GM23338 (cell line): Measurements from ENCODE around the gene DOCK4. TPM values are rescaled to one million over a fixed set of nuclear protein-coding genes. Genes with fewer than 3 reads are reported as not detected.

Experiments
- ATAC-seq: fragments of 200-7000 bp; cut with Tn5 transposase; 3 replicates; pipeline ENCODE4 v1.9.1; 2020
- DNase-seq: peaks from one replicate; pipeline ENCODE4 v3.0.0-alpha.2; 2015; ENCODE audit warnings: low spot score
- H2AFZ ChIP-seq: fragments of 200-600 bp; sonication (generic); 2 replicates; pipeline ENCODE4 v1.8.0; 2016; ENCODE audit warnings: antibody characterized with exemption, mild to moderate bottlenecking, moderate library complexity
- H3F3A ChIP-seq: fragments of 200-600 bp; sonication (generic); replicated peaks from 2 replicates; pipeline ENCODE4 v1.8.0; 2017; ENCODE audit warnings: antibody characterized with exemption, mixed run types, low read depth
- H3K27ac ChIP-seq: fragments of 200-600 bp; sonication (generic); 2 replicates; pipeline ENCODE4 v1.6.1; 2016; ENCODE audit warnings: low read depth
- H3K27me3 ChIP-seq: fragments of 200-600 bp; sonication (generic); 2 replicates; pipeline ENCODE4 v1.8.0; 2016; ENCODE audit warnings: mild to moderate bottlenecking, mixed run types, moderate library complexity; ENCODE audit not compliant: insufficient read depth
- H3K36me3 ChIP-seq: fragments of 200-600 bp; sonication (generic); 2 replicates; pipeline ENCODE4 v1.8.0; 2016; ENCODE audit warnings: mild to moderate bottlenecking; ENCODE audit not compliant: insufficient read depth
- H3K4me1 ChIP-seq: fragments of 200-600 bp; sonication (generic); 2 replicates; pipeline ENCODE4 v1.8.0; 2016; ENCODE audit warnings: mild to moderate bottlenecking, moderate library complexity; ENCODE audit not compliant: insufficient read depth
- H3K4me2 ChIP-seq: fragments of 200-600 bp; sonication (generic); 2 replicates; pipeline ENCODE4 v1.7.1; 2017; ENCODE audit warnings: mixed run types
- H3K4me3 ChIP-seq: fragments of 200-600 bp; sonication (generic); 2 replicates; pipeline ENCODE4 v1.6.1; 2016; ENCODE audit warnings: mixed run types
- H3K79me2 ChIP-seq: fragments of 200-600 bp; sonication (generic); replicated peaks from 2 replicates; pipeline ENCODE4 v1.8.0; 2017; ENCODE audit warnings: mild to moderate bottlenecking; ENCODE audit not compliant: insufficient read depth
- H3K9me2 ChIP-seq: fragments of 200-600 bp; sonication (generic); 2 replicates; pipeline ENCODE4 v1.8.0; 2017; ENCODE audit not compliant: insufficient read depth
- H4K20me1 ChIP-seq: fragments of 200-600 bp; sonication (generic); replicated peaks from 2 replicates; pipeline ENCODE4 v1.8.0; 2017; ENCODE audit warnings: mild to moderate bottlenecking; ENCODE audit not compliant: insufficient read depth
- H3K27ac Mint-ChIP-seq: 2 replicates; pipeline ENCODE4 v1.8.0; 2020; ENCODE audit warnings: inconsistent platforms, mild to moderate bottlenecking, moderate library complexity, mixed read lengths
- H3K27me3 Mint-ChIP-seq: 3 replicates; pipeline ENCODE4 v1.8.0; 2022; ENCODE audit warnings: low read depth, mild to moderate bottlenecking, moderate library complexity, mixed read lengths, inconsistent platforms; ENCODE audit not compliant: insufficient read depth, poor library complexity
- H3K36me3 Mint-ChIP-seq: 3 replicates; pipeline ENCODE4 v1.8.0; 2021; ENCODE audit warnings: low read depth, mild to moderate bottlenecking, inconsistent platforms, moderate library complexity, mixed read lengths
- H3K4me1 Mint-ChIP-seq: 3 replicates; pipeline ENCODE4 v1.8.0; 2020; ENCODE audit warnings: mild to moderate bottlenecking, inconsistent platforms, mixed read lengths
- H3K4me3 Mint-ChIP-seq: 3 replicates; pipeline ENCODE4 v1.8.0; 2021; ENCODE audit warnings: moderate library complexity, mild to moderate bottlenecking, inconsistent platforms, mixed read lengths
- H3K9me3 Mint-ChIP-seq: 3 replicates; pipeline ENCODE4 v1.8.0; 2020; ENCODE audit warnings: moderate library complexity, mild to moderate bottlenecking, inconsistent platforms, mixed read lengths
- CREB1 ChIP-seq: fragments of 250-450 bp; sonication (Bioruptor Pico); IDR thresholded peaks from 2 replicates; pipeline ENCODE4 v1.5.0; 2020; ENCODE audit warnings: low read depth, mild to moderate bottlenecking, moderate library complexity
- EZH2 ChIP-seq: fragments of 200-600 bp; sonication (generic); IDR thresholded peaks from one replicate; pipeline ENCODE4 v1.8.0; 2017; ENCODE audit warnings: antibody characterized with exemption, mild to moderate bottlenecking, low read depth; ENCODE audit not compliant: unreplicated experiment
- EZH2phosphoT487 ChIP-seq: fragments of 200-600 bp; sonication (generic); IDR thresholded peaks from one replicate; pipeline ENCODE4 v1.8.1; 2018; ENCODE audit warnings: antibody characterized with exemption; ENCODE audit not compliant: unreplicated experiment
- JUNB ChIP-seq: IDR thresholded peaks from one replicate; pipeline ENCODE4 v1.6.1; 2016; ENCODE audit warnings: antibody characterized with exemption; ENCODE audit not compliant: unreplicated experiment
- NANOG ChIP-seq: IDR thresholded peaks from 2 replicates; pipeline ENCODE4 v1.6.1; 2016; ENCODE audit warnings: antibody characterized with exemption, borderline replicate concordance
- POLR2AphosphoS5 ChIP-seq: IDR thresholded peaks from 2 replicates; pipeline ENCODE4 v1.6.1; 2016; ENCODE audit warnings: antibody characterized with exemption, low read depth
- STAT1 ChIP-seq: IDR thresholded peaks from one replicate; pipeline ENCODE4 v1.6.1; 2016; ENCODE audit warnings: antibody characterized with exemption; ENCODE audit not compliant: unreplicated experiment
- ZNF114 ChIP-seq: fragments of 250-450 bp; sonication (Bioruptor Pico); IDR thresholded peaks from 2 replicates; pipeline ENCODE4 v1.5.0; 2020; ENCODE audit warnings: mild to moderate bottlenecking, moderate library complexity
- ZNF331 ChIP-seq: fragments of 250-450 bp; sonication (Bioruptor Pico); IDR thresholded peaks from 2 replicates; pipeline ENCODE4 v1.5.0; 2020; ENCODE audit warnings: low read depth, mild to moderate bottlenecking, moderate library complexity
- polyA plus RNA-seq: library from polyadenylated mRNA; unstranded; fragments of >200 nt; fragmentation: Nextera tagmentation; extraction: Ambion mirVana; gene quantifications from 2 replicates; pipeline ENCODE4 v1.2.1, GENCODE V29; 2016
- total RNA-seq: library from RNA; depleted of rRNA; stranded (reverse); fragments of >200 nt; shearing (Covaris generic); gene quantifications from 2 replicates; pipeline ENCODE4 v1.2.3, GENCODE V29; 2014
- TF ChIP-seq, protein P1 (sequence below), 2 experiments: fragments of 200-600 bp in 1 of 2; sonication (generic) in 1 of 2; conservative IDR thresholded peaks; 2 replicates each; pipeline versions ENCODE4 v1.5.1 to v1.6.1; 2016 to 2017; ENCODE audit warnings: antibody characterized with exemption in 2 of 2, low read depth in 2 of 2, mild to moderate bottlenecking in 2 of 2, moderate library complexity in 1 of 2
- TF ChIP-seq, protein P2 (sequence below): IDR thresholded peaks from 2 replicates; pipeline ENCODE4 v1.6.1; 2016; ENCODE audit warnings: antibody characterized with exemption

The DOCK4 gene
- total and polyA plus RNA-seq, 2 experiments from 2014 or later, result 6.3 to 33.8 TPM

DNA sequence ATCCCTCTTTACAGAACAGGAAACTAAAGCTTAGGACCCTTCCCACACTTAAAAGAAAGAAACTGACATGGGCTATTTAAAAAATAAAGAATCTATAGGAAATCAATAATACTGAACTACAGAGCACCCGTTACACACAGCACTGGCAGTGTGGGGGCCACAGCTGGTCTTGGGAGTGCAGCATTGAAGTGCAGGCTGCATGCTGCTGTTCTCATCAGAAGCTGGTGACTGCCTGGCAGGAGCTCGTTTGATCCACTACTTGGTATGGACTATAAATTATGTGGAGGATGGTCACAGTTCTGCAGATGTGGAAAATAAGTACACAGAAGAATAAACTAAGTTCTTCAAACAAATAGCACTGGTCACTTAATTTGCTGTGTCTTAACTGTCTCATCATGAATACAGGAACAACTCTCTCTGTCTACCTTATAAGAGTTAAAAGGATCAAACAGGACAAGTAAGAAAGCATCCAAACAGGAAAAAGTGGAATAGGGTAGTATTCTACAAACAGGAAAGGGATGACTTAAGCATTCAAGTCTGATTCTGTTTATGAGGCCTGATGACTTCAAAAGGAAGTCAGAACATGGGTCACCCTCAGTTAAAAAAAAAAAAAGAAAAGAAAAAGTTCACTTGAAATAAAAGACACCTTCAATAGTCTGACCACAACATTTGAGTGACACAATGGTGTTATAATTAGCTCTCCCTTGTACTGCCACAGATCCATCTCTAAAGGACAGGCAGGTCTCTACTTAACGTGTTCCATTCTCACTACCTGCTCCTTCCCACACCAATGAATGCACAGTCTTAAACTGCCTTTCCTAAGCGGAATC is 21.0 kb downstream of the DOCK4 start:
- no peaks in the 10 kb centered on the region for H3K36me3 ChIP-seq
- H3K27ac ChIP-seq, result no peak overlapping the region
- peaks cover 12% of the 10 kb centered on the region for H4K20me1 ChIP-seq
- no peaks in the 10 kb centered on the region for H3F3A ChIP-seq
- no peaks in the 10 kb centered on the region for H3K27me3 Mint-ChIP-seq
- H3K4me3 Mint-ChIP-seq, result no peak overlapping the region
- H3K4me3 ChIP-seq, result no peak overlapping the region
- H3K4me1 ChIP-seq, result peaks cover 6% of the 10 kb centered on the region; the same call in 1 of the 2 replicates
- TF ChIP-seq POLR2AphosphoS5 (no peak), STAT1 (no peak), EZH2phosphoT487 (no peak), ZNF331 (CRISPR knock-in tag) (no peak)
- H3K9me3 Mint-ChIP-seq, result no peaks in the 10 kb centered on the region
- H3K4me1 Mint-ChIP-seq, result peaks cover 27% of the 10 kb centered on the region
- H3K9me2 ChIP-seq, result no peaks in the 10 kb centered on the region
- no peaks in the 10 kb centered on the region for H3K27me3 ChIP-seq
- H3K36me3 Mint-ChIP-seq, result no peaks in the 10 kb centered on the region
- H2AFZ ChIP-seq, result no peak overlapping the region
- no peak overlapping the region for H3K27ac Mint-ChIP-seq
- ATAC-seq (no peak), DNase-seq (no peak)
- peaks cover 95% of the 10 kb centered on the region for H3K79me2 ChIP-seq
- H3K4me2 ChIP-seq, result no peak overlapping the region

DNA sequence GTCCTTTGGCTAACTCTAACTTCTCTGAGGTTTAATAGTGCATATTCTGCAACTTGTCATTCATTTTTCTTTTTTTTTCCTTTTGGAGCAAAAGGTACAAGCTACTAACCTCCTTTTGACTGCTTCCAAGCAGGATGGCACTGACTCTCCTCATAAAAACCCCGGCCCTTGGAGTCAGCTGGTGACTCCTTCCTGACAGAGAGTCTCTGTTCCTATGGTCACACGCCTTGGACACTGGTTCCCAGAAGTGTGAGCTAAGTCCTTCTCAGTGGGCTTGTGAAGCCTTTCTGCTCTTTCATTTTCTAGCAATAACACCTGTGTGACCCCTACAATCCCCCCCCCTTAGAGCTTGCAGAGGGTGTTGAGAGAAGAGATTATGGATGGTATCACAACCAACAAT is 21.7 kb downstream of the DOCK4 start:
- H3F3A ChIP-seq, result no peaks in the 10 kb centered on the region
- H3K4me1 ChIP-seq, result peaks cover 6% of the 10 kb centered on the region; the same call in 1 of the 2 replicates
- H4K20me1 ChIP-seq, result peaks cover 12% of the 10 kb centered on the region
- no peak overlapping the region for H3K4me3 ChIP-seq
- H2AFZ ChIP-seq, result no peak overlapping the region
- TF ChIP-seq STAT1, result no peak
- Mint-ChIP-seq H3K27me3 (no peaks in the 10 kb centered on the region), H3K36me3 (no peaks in the 10 kb centered on the region), H3K9me3 (no peaks in the 10 kb centered on the region), H3K4me1 (peaks cover 30% of the 10 kb centered on the region), H3K27ac (no peak overlapping the region), H3K4me3 (no peak overlapping the region)
- peaks cover 95% of the 10 kb centered on the region for H3K79me2 ChIP-seq
- DNase-seq (no peak), ATAC-seq (no peak)
- no peaks in the 10 kb centered on the region for H3K36me3 ChIP-seq
- H3K27me3 ChIP-seq, result no peaks in the 10 kb centered on the region
- no peak overlapping the region for H3K27ac ChIP-seq
- no peaks in the 10 kb centered on the region for H3K9me2 ChIP-seq
- H3K4me2 ChIP-seq, result no peak overlapping the region

DNA sequence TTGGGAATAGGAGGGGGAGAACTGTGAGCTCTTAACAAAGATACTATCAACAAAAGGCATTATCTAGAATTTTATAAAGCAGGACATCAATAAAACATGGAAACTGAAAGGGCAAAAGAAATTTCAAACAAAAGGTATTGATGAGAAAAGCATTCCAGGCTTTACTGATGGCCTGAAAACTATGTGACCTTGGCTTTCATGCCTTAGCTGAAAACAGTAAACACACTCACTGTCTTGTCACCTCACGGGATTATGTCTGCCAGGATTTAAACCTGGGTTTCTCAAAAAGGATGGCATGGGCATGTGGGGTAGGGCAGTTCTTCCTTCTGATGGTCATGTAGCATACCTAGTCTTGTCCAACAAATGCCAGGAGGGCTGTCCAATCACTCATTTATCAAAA is 22.9 kb downstream of the DOCK4 start:
- Histone ChIP-seq H3K4me3 (no peak overlapping the region), H3K79me2 (peaks cover 94% of the 10 kb centered on the region), H3K4me2 (no peak overlapping the region), H3K27ac (no peak overlapping the region), H3F3A (no peaks in the 10 kb centered on the region), H4K20me1 (peaks cover 6% of the 10 kb centered on the region; the same call in 1 of the 2 replicates), H3K27me3 (no peaks in the 10 kb centered on the region), H3K9me2 (no peaks in the 10 kb centered on the region), H2AFZ (no peak overlapping the region), H3K36me3 (no peaks in the 10 kb centered on the region), H3K4me1 (peaks cover 10% of the 10 kb centered on the region; the same call in 1 of the 2 replicates)
- Mint-ChIP-seq H3K4me1 (peaks cover 36% of the 10 kb centered on the region), H3K27ac (no peak overlapping the region), H3K27me3 (no peaks in the 10 kb centered on the region), H3K4me3 (no peak overlapping the region), H3K36me3 (no peaks in the 10 kb centered on the region), H3K9me3 (no peaks in the 10 kb centered on the region)
- DNase-seq, result no peak
- ATAC-seq, result no peak
- TF ChIP-seq JUNB, result no peak
- no peak for TF ChIP-seq ZNF331 (CRISPR knock-in tag)
- TF ChIP-seq EZH2, result no peak
- no peak for TF ChIP-seq ZNF114 (CRISPR knock-in tag)
- no peak for TF ChIP-seq EZH2phosphoT487
- TF ChIP-seq POLR2AphosphoS5, result no peak
- no peak for TF ChIP-seq NANOG
- TF ChIP-seq, protein P1, sequence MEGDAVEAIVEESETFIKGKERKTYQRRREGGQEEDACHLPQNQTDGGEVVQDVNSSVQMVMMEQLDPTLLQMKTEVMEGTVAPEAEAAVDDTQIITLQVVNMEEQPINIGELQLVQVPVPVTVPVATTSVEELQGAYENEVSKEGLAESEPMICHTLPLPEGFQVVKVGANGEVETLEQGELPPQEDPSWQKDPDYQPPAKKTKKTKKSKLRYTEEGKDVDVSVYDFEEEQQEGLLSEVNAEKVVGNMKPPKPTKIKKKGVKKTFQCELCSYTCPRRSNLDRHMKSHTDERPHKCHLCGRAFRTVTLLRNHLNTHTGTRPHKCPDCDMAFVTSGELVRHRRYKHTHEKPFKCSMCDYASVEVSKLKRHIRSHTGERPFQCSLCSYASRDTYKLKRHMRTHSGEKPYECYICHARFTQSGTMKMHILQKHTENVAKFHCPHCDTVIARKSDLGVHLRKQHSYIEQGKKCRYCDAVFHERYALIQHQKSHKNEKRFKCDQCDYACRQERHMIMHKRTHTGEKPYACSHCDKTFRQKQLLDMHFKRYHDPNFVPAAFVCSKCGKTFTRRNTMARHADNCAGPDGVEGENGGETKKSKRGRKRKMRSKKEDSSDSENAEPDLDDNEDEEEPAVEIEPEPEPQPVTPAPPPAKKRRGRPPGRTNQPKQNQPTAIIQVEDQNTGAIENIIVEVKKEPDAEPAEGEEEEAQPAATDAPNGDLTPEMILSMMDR (conservative IDR thresholded peaks at IDR 0.05; ENCODE audit: low read depth in 2 of 2), result no peak
- TF ChIP-seq, protein P2, sequence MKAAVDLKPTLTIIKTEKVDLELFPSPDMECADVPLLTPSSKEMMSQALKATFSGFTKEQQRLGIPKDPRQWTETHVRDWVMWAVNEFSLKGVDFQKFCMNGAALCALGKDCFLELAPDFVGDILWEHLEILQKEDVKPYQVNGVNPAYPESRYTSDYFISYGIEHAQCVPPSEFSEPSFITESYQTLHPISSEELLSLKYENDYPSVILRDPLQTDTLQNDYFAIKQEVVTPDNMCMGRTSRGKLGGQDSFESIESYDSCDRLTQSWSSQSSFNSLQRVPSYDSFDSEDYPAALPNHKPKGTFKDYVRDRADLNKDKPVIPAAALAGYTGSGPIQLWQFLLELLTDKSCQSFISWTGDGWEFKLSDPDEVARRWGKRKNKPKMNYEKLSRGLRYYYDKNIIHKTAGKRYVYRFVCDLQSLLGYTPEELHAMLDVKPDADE, result no peak
- TF ChIP-seq CREB1 (CRISPR knock-in tag), result no peak
